NCI-H526 (cell line): ENCODE results near the gene BSN.

ENCODE experiments used
- DNase-seq, 2 experiments: peaks; one replicate each; lab custom pipeline; 2025; lab: John Stamatoyannopoulos, UW

The BSN gene

DNA sequence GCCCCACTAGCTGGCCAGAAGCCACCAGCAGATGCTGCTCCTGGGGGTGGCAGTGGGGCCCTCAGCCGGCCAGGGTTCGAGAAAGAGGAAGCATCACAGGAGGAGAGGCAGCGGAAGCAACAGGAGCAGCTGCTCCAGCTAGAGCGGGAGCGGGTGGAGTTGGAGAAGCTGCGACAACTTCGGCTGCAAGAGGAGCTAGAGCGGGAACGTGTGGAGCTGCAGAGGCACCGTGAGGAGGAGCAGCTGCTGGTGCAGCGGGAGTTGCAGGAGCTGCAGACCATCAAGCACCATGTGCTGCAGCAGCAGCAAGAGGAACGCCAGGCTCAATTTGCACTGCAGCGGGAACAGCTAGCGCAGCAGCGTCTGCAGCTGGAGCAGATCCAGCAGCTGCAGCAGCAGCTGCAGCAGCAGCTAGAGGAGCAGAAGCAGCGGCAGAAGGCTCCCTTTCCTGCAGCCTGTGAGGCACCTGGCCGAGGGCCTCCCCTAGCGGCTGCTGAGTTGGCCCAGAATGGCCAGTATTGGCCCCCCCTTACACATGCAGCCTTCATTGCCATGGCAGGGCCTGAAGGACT, 102.3 kb downstream of the BSN start:
- DNase-seq: no peak

DNA sequence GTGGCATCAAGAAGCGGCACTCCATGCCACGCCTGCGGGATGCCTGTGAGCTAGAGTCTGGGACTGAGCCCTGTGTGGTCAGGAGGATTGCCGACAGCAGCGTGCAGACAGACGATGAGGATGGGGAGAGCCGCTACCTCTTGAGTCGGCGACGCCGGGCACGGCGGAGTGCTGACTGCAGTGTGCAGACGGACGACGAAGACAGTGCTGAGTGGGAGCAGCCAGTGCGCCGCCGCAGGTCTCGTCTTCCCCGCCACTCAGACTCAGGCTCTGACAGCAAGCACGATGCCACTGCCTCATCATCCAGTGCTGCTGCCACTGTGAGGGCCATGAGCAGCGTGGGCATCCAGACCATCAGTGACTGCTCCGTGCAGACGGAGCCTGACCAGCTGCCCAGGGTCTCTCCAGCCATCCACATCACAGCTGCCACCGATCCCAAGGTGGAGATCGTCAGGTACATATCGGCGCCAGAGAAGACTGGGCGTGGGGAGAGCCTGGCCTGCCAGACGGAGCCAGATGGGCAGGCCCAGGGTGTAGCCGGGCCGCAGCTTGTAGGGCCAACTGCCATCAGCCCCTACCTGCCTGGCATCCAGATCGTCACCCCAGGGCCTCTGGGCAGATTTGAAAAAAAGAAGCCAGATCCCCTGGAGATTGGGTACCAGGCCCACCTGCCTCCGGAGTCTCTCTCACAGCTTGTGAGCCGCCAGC, 103.1 kb downstream of the BSN start:
- no peak for DNase-seq

GRCh38 chr3:49658711-49659110, 104.4 kb downstream of the BSN start:
- DNase-seq: no peak

- DNase-seq: no peak
Measured at GRCh38 chr3:49659756-49660155, 105.5 kb downstream of the BSN start.

DNA sequence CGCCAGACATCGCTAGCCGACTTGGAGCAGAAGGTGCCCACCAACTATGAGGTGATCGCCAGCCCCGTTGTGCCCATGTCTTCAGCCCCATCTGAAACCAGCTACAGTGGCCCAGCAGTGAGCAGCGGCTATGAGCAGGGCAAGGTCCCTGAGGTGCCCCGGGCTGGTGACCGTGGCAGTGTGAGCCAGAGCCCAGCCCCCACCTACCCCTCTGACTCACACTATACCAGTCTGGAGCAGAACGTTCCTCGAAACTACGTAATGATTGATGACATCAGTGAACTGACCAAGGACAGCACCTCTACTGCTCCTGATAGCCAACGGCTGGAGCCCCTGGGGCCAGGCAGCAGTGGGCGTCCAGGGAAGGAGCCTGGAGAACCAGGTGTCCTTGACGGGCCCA, 107.0 kb downstream of the BSN start:
- DNase-seq: no peak

DNA sequence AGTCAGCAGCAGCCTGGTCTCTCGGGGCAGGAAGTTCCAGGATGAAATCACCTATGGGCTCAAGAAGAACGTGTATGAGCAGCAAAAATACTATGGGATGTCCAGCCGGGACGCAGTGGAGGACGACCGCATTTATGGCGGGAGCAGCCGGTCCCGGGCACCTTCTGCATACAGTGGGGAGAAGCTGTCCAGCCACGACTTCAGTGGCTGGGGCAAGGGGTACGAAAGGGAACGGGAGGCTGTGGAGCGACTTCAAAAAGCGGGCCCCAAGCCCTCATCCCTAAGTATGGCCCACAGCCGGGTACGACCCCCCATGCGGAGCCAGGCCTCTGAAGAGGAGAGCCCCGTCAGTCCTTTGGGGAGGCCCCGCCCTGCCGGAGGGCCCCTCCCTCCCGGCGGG, 107.7 kb downstream of the BSN start:
- DNase-seq: no peak

DNA sequence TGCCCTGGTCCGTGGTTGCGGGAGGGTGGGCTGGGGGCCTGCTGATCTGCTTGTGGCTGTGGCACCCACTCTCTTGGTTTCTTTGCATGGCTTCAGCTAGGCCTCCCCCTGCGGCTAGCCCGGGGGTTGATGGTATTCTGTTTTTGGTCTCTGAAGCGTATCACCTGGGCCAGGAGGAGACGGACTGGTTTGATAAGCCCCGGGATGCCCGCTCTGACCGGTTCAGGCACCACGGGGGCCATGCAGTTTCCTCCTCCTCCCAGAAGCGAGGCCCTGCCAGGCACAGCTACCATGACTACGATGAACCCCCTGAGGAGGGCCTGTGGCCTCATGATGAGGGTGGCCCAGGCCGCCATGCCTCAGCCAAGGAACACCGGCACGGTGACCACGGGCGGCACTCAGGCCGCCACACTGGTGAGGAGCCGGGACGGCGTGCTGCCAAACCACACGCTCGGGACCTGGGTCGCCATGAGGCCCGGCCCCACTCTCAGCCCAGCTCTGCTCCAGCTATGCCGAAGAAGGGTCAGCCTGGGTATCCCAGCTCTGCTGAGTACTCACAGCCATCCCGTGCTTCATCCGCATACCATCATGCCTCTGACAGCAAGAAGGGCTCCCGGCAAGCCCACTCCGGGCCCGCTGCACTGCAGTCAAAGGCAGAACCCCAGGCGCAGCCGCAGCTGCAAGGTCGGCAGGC, 108.6 kb downstream of the BSN start:
- DNase-seq: no peak

DNA sequence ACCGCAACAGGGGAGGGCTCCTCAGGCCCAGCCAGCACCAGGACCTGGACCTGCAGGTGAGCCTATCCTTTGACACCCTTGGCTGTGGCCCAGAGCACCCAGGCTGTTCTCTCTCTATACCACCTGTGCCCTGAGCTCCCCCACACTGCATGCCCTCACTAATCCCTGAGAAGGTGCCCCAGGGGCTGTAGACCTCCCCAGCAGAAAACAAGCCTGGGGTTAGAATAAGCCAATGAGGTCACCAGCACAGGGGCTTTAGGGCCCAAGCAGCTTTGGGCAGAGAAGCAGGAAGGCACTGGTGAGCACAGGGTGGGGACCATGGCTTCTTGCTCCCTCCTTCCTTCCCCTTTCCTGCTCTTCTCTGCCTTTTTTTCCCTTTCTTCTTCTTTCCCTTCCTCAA, 109.6 kb downstream of the BSN start:
- no peak for DNase-seq

DNA sequence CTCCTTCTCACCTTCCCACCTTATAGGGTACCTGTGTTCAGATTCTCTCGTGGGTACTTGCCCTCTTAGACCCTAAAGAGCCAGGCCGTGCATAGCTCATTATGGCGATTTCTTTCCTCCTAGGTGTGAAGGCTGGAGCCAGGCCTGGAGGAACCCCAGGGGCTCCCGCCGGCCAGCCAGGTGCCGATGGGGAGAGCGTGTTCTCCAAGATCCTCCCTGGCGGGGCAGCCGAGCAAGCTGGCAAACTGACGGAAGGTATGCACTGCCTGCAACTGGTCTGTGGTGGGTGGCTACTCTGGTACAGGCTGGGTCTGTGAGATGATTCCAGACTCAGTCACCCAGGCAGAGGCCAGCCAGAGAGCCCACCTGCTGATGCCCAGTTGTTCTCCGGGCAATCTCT, 110.0 kb downstream of the BSN start:
- DNase-seq: no peak

GRCh38 chr3:49665822-49666519, 111.7 kb downstream of the BSN start:
- DNase-seq: no peak

- no peak for DNase-seq
Measured at GRCh38 chr3:49666592-49666991, 112.3 kb downstream of the BSN start.

DNA sequence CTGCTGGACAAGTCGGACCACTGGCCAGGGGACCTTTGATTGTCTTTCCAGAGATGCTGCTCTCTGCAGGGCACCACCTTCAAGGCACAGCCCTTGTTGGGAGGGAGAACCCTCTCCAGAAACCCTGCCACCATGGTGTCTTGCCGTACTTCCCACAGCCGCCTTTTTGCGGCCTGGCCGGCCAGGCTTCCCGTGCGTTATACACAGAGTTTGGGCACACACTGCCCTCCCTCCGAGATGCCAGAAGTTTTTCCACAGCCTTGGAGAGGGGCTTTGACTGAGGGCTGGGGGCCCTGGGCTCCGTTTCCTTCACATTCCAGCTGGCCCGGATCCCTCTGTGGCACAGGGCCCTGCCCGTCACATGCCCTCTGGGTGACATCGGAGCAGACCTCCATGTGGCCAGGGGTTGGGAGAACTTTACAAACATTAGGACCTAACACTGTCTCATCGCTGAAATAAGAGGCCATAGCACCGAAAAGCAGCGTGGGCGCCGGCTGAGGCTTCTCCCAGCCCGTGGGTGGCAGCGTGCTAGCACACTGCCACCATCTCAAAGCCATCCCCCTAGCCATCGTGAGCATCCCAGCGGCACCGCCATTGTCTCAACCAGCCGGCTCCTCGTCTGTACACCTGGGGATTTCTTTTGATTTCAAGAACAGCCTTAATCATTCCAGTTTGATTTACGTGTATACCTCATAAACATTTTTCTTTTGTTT, 113.6 kb downstream of the BSN start:
- DNase-seq: no peak

DNA sequence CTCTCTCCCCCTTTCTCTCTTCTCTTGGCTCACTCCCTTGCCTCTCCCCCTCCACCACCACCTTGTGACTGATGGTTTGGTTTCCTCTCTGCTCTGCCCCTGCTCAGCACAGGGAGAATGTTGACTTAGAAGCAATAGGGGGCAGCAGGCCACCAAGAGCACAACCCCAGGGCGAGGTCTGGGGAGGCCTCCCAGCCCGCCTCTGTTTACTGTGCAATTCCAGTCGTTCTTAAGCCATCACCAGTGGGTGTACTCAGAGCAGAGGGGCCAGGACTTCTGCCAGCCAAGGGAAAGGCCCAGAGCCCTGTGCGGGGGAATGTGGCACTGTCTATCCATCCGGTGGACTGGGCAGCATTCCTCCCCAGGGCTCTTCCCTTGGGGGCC, 114.1 kb downstream of the BSN start:
- DNase-seq: no peak

DNA sequence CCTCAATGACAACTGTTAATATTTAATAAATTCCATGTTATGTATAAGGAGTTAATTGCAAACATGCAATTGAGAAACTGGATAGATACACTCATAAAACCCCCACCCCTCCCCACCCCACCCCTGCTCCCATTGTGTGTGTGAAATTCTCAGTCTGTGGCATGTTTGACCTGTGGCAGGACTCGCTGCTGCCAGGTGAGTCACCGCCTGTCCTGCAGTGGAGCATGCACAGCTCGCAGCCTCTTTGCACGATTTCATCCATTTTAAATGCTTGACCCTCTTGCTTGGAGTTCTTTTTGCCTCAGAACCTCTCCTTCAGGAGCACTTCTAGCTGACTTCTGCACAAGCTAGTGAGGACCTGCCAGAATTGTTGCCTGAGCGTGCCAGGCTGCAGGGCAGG, 114.6 kb downstream of the BSN start:
- no peak for DNase-seq

DNA sequence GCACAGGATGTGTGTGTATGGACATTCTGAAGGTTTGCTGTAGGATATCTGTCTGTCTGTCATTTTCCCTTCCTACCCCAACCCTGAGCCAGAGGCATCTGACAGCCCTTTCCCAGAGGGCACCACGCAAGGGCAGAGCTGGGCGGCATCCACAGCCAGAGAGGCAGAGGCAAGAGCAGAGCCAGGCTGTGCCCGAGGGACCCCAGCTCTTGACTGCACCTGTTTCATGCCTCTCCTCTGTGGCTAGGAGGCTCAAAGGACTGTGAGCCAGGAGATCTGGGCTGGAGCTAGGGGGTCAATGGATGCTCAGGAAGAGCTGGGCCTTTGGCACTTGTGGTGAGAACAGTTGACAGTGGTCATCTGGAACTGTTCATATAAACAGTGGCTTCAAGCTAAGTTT, 115.1 kb downstream of the BSN start:
- DNase-seq: no peak

DNA sequence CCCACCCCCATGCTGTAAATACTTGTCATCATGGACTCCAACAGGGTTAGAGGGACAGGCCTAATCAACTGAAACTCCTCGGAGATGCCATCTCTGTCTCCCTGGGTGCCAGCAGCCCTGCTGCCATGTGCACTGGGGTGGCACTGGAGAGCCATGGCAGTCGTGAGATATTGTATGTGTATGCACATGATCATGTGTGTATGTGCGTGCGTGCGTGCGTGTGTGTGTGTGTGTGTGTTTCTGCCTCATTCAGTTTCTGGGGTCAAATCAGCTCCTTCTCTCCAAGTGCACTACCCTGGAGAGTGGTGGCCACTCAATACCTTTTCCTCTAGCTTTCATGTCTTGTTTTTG, 116.6 kb downstream of the BSN start:
- DNase-seq: no peak

- DNase-seq: no peak
Measured at GRCh38 chr3:49671291-49672288, 117.3 kb downstream of the BSN start.

DNA sequence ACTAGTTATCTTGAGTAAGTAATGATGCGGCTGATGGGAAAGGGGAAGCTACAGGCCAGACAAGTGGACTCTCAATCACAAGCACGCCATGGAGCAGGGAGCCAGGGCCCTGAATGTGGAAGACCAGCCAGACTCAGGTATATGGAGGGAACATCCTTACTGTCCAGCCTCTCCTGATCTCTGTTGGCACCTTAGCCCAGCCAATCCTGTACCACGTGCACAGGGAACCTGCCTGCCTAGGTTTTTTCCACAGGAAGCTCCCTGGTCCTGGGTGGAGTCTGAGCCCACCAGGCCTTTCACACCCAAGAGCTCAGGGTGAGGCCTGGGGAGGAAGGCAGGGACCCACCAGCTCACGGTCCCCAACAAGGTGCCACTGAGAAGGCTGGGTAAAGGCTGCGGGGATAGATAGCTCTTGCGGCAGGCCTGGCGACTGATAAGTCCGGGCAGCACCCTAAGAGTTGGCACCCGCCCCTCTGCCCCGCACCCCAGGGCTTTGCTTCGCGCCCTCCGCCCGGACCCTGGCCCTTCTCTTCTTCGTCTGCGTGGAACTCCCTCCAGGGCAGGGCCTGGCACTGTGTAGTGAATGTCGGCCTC, 118.9 kb downstream of the BSN start:
- no peak for DNase-seq

DNA sequence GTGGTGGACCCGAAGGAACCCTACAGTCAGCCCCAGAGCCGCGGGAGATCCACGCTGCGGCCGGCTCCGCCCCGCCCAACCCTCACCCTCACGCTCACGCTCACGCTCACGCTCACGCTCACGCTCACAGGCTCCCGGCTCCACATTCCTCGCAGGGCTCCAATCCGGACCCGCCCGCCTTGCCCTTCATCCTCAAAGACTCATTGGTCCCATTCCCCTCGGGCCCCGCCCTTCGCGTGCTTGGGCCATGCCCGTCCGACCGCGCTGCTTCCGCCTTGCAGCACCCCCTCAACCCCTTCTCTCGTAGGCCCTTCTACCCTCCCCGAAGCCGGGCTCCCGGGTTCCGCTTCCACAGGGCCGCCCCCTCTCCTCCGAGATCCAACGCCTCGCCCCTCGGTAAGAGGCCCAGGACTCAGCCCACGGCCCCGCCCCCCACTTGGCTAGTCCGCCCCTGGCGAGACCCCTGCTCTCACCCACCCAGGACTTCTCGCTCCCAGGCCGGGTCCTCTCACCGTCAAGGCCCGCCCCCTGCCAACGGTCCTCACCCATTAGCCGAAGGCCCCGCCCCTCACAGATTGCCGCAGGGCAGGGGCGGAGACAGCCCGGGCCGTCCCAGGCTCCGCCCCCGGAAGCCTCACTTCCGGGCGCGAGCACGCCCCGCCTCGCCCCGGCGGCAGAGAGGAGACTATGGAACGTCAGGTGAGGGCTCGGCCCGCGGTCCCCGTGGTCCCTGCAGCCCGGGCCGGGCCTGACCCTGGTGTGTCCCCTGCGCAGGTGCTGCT, 119.6 kb downstream of the BSN start, which contains the start of gene APEH:
APEH (plus strand) TSS at position 637 of the 782 bp plus-strand sequence; CDS start at position 688, 51 bp downstream.
- no peak for DNase-seq

DNA sequence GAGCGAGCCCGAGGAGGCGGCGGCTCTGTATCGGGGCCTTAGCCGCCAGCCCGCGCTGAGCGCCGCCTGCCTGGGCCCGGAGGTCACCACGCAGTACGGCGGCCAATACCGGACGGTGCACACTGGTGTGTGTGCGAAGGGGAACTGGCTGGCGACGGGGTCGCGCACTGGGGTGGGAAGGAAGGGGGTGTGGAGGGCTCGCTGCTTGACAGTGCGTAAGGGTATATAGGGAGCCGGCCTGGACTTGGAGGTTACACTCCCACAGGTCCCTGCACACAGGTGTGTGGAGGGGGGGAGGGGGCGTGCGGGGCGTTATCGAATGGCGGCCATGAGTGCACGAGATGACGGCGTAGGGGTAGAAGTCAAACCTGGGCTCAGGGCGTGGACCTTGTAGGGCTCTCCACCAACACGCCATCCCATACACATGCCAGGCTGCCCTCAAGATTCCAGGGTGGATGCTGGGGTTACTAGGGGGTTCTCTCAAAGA, 120.3 kb downstream of the BSN start:
- no peak for DNase-seq
